Measurements from ENCODE around the gene TMEM222.

DNA sequence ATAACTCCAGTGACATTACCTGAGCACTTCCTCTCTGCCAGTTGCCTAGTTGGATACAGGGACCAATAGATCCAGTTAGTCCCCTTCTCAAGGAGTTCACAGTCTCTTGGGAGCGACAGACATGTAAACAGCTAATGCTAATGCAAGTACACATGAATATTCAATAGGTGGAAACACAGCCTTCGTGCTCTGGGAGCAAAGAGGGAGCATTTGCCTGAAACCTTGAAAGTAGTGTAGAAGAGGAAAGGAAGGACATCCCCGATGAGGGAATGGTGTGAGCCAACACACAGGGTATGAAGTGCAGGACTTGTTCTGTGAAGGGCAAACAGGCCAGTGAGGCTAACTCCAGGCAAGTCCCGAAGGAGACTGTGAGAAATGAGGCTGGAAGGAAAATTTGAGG, 3.8 kb upstream of the TMEM222 start:
- TF ChIP-seq, protein P1, sequence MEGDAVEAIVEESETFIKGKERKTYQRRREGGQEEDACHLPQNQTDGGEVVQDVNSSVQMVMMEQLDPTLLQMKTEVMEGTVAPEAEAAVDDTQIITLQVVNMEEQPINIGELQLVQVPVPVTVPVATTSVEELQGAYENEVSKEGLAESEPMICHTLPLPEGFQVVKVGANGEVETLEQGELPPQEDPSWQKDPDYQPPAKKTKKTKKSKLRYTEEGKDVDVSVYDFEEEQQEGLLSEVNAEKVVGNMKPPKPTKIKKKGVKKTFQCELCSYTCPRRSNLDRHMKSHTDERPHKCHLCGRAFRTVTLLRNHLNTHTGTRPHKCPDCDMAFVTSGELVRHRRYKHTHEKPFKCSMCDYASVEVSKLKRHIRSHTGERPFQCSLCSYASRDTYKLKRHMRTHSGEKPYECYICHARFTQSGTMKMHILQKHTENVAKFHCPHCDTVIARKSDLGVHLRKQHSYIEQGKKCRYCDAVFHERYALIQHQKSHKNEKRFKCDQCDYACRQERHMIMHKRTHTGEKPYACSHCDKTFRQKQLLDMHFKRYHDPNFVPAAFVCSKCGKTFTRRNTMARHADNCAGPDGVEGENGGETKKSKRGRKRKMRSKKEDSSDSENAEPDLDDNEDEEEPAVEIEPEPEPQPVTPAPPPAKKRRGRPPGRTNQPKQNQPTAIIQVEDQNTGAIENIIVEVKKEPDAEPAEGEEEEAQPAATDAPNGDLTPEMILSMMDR (IDR thresholded peaks at IDR 0.05): no peak
- TF ChIP-seq EZH2phosphoT487 (IDR thresholded peaks at IDR 0.05): no peak
